H1 (cell line): ENCODE measurements around the gene CCDC178. TPM values are rescaled to one million over a fixed set of nuclear protein-coding genes. Genes with fewer than 3 reads are reported as not detected.

Experiments used
- CTCF ChIA-PET: fragments of 300-600 bp; sonication (Branson Sonifier 250); formaldehyde crosslinking; loops from one replicate; lab custom pipeline; 2021; ENCODE audit not compliant: partially characterized antibody; lab: Charles Lee
- POLR2A ChIA-PET: fragments of 300-600 bp; sonication (Branson Sonifier 250); formaldehyde crosslinking; loops from one replicate; lab custom pipeline; 2021; ENCODE audit warnings: inconsistent platforms; ENCODE audit not compliant: partially characterized antibody; lab: Charles Lee
- DNase-seq, 2 experiments: peaks; one replicate each; pipeline versions ENCODE4 v3.0.0 to v3.0.0-alpha.2; 2010 to 2022; ENCODE audit warnings: low spot score in 2 of 2, low read depth in 1 of 2, mixed read lengths in 1 of 2
- FAIRE-seq: peaks from 2 replicates; lab custom pipeline; 2011; peaks lifted over from hg19 to GRCh38; lab: Jason Lieb, UNC
- H2AFZ ChIP-seq: 2 replicates; pipeline ENCODE4 v1.8.1; 2012; ENCODE audit warnings: low read length, inconsistent platforms
- H2AK5ac ChIP-seq: 2 replicates; pipeline ENCODE4 v1.6.1; 2013; ENCODE audit warnings: low read depth, low read length
- H2BK120ac ChIP-seq: replicated peaks from 2 replicates; pipeline ENCODE3; 2013; ENCODE audit warnings: low read depth, low read length, inconsistent platforms
- H2BK12ac ChIP-seq: 2 replicates; pipeline ENCODE4 v1.6.1; 2013; ENCODE audit warnings: low read depth, low read length
- H2BK15ac ChIP-seq: 2 replicates; pipeline ENCODE4 v1.6.1; 2013; ENCODE audit warnings: low read length
- H2BK20ac ChIP-seq: 2 replicates; pipeline ENCODE4 v1.6.1; 2013; ENCODE audit warnings: low read length
- H2BK5ac ChIP-seq: 2 replicates; pipeline ENCODE4 v1.6.1; 2013; ENCODE audit warnings: low read depth, low read length
- H3K14ac ChIP-seq: 2 replicates; pipeline ENCODE4 v1.6.1; 2013; ENCODE audit warnings: inconsistent platforms; ENCODE audit not compliant: insufficient read length
- H3K18ac ChIP-seq: 2 replicates; pipeline ENCODE4 v1.6.1; 2013; ENCODE audit warnings: low read length; ENCODE audit errors: extremely low read depth
- H3K23ac ChIP-seq: 2 replicates; pipeline ENCODE4 v1.6.1; 2013; ENCODE audit warnings: inconsistent platforms; ENCODE audit not compliant: insufficient read length
- H3K23me2 ChIP-seq: 2 replicates; pipeline ENCODE4 v1.6.1; 2013; ENCODE audit warnings: low read depth, low read length
- H3K27ac ChIP-seq: 2 replicates; pipeline ENCODE4 v1.6.1; 2011; ENCODE audit warnings: low read depth, low read length, inconsistent platforms
- H3K27me3 ChIP-seq, 4 experiments: replicated peaks in 1 of 4; 1 replicate in 1 of 4; 2 replicates in 3 of 4; pipeline versions ENCODE4 v1.6.1 to v1.8.1; 2011 to 2013; ENCODE audit warnings: low read length in 3 of 4, mild to moderate bottlenecking in 3 of 4, inconsistent platforms in 2 of 4, mixed read lengths in 2 of 4, moderate library complexity in 1 of 4; ENCODE audit not compliant: control insufficient read depth in 3 of 4, insufficient read depth in 3 of 4; ENCODE audit errors: extremely low read depth in 1 of 4
- H3K36me3 ChIP-seq, 4 experiments: 2 replicates each; pipeline versions ENCODE4 v1.6.1 to v1.8.1; 2011 to 2013; ENCODE audit warnings: mild to moderate bottlenecking in 4 of 4, low read length in 3 of 4, moderate library complexity in 2 of 4, control low read depth in 1 of 4, inconsistent platforms in 1 of 4; ENCODE audit not compliant: insufficient read depth in 4 of 4, control insufficient read depth in 2 of 4
- H3K4ac ChIP-seq: replicated peaks from 2 replicates; pipeline ENCODE3; 2013; ENCODE audit warnings: low read length, low read depth, mixed read lengths, inconsistent platforms; ENCODE audit not compliant: insufficient read length
- H3K4me1 ChIP-seq, 4 experiments: replicated peaks in 1 of 4; 1 replicate in 1 of 4; 2 replicates in 3 of 4; pipeline versions ENCODE4 v1.6.1 to v1.8.1; 2011 to 2013; ENCODE audit warnings: low read length in 3 of 4, inconsistent platforms in 2 of 4, mixed read lengths in 1 of 4; ENCODE audit not compliant: insufficient read depth in 4 of 4, control insufficient read depth in 3 of 4
- H3K4me2 ChIP-seq, 2 experiments: 2 replicates each; pipeline versions ENCODE4 v1.6.1 to v1.8.1; 2011 to 2013; ENCODE audit warnings: low read depth in 2 of 2, low read length in 2 of 2, control low read depth in 1 of 2, inconsistent platforms in 1 of 2, mild to moderate bottlenecking in 1 of 2; ENCODE audit not compliant: insufficient read depth in 1 of 2
- H3K4me3 ChIP-seq, 4 experiments: fragments of 200-600, 300-600 bp in 1 of 4; sonication (generic), shearing (Covaris generic), sonication (Bioruptor Twin) in 1 of 4; 2 replicates each; pipeline versions ENCODE4 v1.5.1 to v1.8.1; 2011 to 2016; ENCODE audit warnings: low read length in 4 of 4, low read depth in 3 of 4, control low read depth in 2 of 4, inconsistent platforms in 2 of 4, mild to moderate bottlenecking in 2 of 4, mixed read lengths in 1 of 4, moderate library complexity in 1 of 4; ENCODE audit not compliant: insufficient read depth in 2 of 4; ENCODE audit errors: extremely low read depth in 1 of 4
- H3K56ac ChIP-seq: replicated peaks from 2 replicates; pipeline ENCODE3; 2013; ENCODE audit warnings: low read depth, mild to moderate bottlenecking, mixed read lengths, low read length, inconsistent platforms; ENCODE audit not compliant: insufficient read length
- H3K79me1 ChIP-seq: 2 replicates; pipeline ENCODE4 v1.6.1; 2013; ENCODE audit warnings: low read depth, low read length, control low read depth
- H3K79me2 ChIP-seq, 2 experiments: 2 replicates each; pipeline versions ENCODE4 v1.6.1 to v1.8.1; 2012 to 2013; ENCODE audit warnings: low read length in 2 of 2, mild to moderate bottlenecking in 2 of 2, inconsistent platforms in 1 of 2; ENCODE audit not compliant: insufficient read depth in 2 of 2, control insufficient read depth in 1 of 2
- H3K9ac ChIP-seq, 4 experiments: replicated peaks in 1 of 4; 1 replicate in 1 of 4; 2 replicates in 3 of 4; pipeline versions ENCODE4 v1.6.1 to v1.8.1; 2011 to 2013; ENCODE audit warnings: low read depth in 3 of 4, low read length in 3 of 4, control low read depth in 2 of 4, mild to moderate bottlenecking in 2 of 4, moderate library complexity in 2 of 4, inconsistent platforms in 1 of 4; ENCODE audit errors: extremely low read depth in 1 of 4
- H3K9me3 ChIP-seq, 2 experiments: 2 replicates each; pipeline versions ENCODE4 v1.6.1 to v1.8.1; 2012 to 2013; ENCODE audit warnings: mild to moderate bottlenecking in 2 of 2, moderate library complexity in 2 of 2, control low read depth in 1 of 2, inconsistent platforms in 1 of 2, low read depth in 1 of 2, low read length in 1 of 2, mixed read lengths in 1 of 2; ENCODE audit not compliant: insufficient read depth in 2 of 2
- H4K20me1 ChIP-seq, 2 experiments: replicated peaks in 1 of 2; 2 replicates each; pipeline versions ENCODE3 to v1.8.1; 2011 to 2013; ENCODE audit warnings: inconsistent platforms in 2 of 2, low read length in 2 of 2, mild to moderate bottlenecking in 1 of 2; ENCODE audit not compliant: insufficient read depth in 2 of 2, control insufficient read depth in 1 of 2
- H4K5ac ChIP-seq: 2 replicates; pipeline ENCODE4 v1.6.1; 2013; ENCODE audit warnings: low read length, low read depth, mixed read lengths, inconsistent platforms; ENCODE audit not compliant: insufficient read length
- H4K8ac ChIP-seq: 2 replicates; pipeline ENCODE4 v1.8.0; 2013; ENCODE audit warnings: mild to moderate bottlenecking, moderate library complexity, low read length, inconsistent platforms; ENCODE audit not compliant: insufficient read depth; ENCODE audit errors: extremely low read depth
- H4K91ac ChIP-seq: replicated peaks from 2 replicates; pipeline ENCODE3; 2013; ENCODE audit warnings: low read length, mixed read lengths, inconsistent platforms; ENCODE audit not compliant: insufficient read length
- ASH2L ChIP-seq: fragments of 200-600, 300-600 bp; sonication (generic); IDR thresholded peaks from one replicate; pipeline ENCODE4 v1.7.1; 2017; ENCODE audit warnings: low read length
- ATF3 ChIP-seq: IDR thresholded peaks from 2 replicates; pipeline ENCODE4 v1.6.1; 2011; ENCODE audit warnings: low read depth, mild to moderate bottlenecking, low read length; ENCODE audit not compliant: insufficient read depth
- EZH2 ChIP-seq: fragments of 200-600 bp; sonication (generic); IDR thresholded peaks from 2 replicates; pipeline ENCODE4 v1.7.1; 2012; ENCODE audit warnings: low read depth, mild to moderate bottlenecking, moderate library complexity, low read length, inconsistent platforms; ENCODE audit not compliant: severe bottlenecking
- HDAC6 ChIP-seq: IDR thresholded peaks from one replicate; pipeline ENCODE4 v1.7.1; 2012; ENCODE audit warnings: low read depth, mild to moderate bottlenecking, inconsistent platforms, low read length, moderate library complexity
- RFX5 ChIP-seq: IDR thresholded peaks from 2 replicates; pipeline ENCODE4 v1.6.1; 2011; ENCODE audit warnings: low read depth, low read length, improper control_type of control experiment, borderline replicate concordance
- RNF2 ChIP-seq: fragments of 200-900, 300-1000 bp; sonication (generic); IDR thresholded peaks from 2 replicates; pipeline ENCODE4 v1.7.1; 2016; ENCODE audit warnings: borderline replicate concordance, low read depth, mild to moderate bottlenecking, antibody characterized with exemption, low read length; ENCODE audit not compliant: poor library complexity, severe bottlenecking; ENCODE audit errors: missing control alignments
- RXRA ChIP-seq: IDR thresholded peaks from 2 replicates; pipeline ENCODE4 v1.6.1; 2011; ENCODE audit warnings: low read depth, mild to moderate bottlenecking, low read length, moderate library complexity; ENCODE audit not compliant: insufficient read depth
- SP4 ChIP-seq: IDR thresholded peaks from 2 replicates; pipeline ENCODE4 v1.6.1; 2012; ENCODE audit warnings: low read length, inconsistent platforms
- TBP ChIP-seq: IDR thresholded peaks from 2 replicates; pipeline ENCODE4 v1.6.1; 2011; ENCODE audit warnings: low read depth, low read length, improper control_type of control experiment
- ZNF274 ChIP-seq: IDR thresholded peaks from 2 replicates; pipeline ENCODE4 v1.7.0; 2012; ENCODE audit warnings: low read length, borderline replicate concordance; ENCODE audit errors: extremely low read depth
- polyA plus RNA-seq, 7 experiments: library from polyadenylated mRNA; depleted of rRNA in 3 of 7; stranded (reverse) in 5 of 7; unstranded in 2 of 7; fragments of >200 nt in 5 of 7; fragments of 200-250 nt in 2 of 7; gene quantifications; 1 replicate in 5 of 7; 2 replicates in 1 of 7; 4 replicates in 1 of 7; pipeline versions ENCODE4 v1.2.1 to v1.2.3, GENCODE V29; 2011 to 2013; ENCODE audit warnings: missing spikeins in 2 of 7, mixed read lengths in 2 of 7
- total RNA-seq: library from RNA; stranded (reverse); fragmentation: NEBNext Ultra II Directional; extraction: Animal tissue kit (Norgen Biotek cat#: 25700); gene quantifications from 2 replicates; pipeline ENCODE4 v1.2.1, GENCODE V29; 2021

The CCDC178 gene
- total and polyA plus RNA-seq, 2 of the 8 experiments (the other 6 are each of a cell fraction or from before 2014, with no cell fraction given), result not detected

- Histone ChIP-seq H3K4ac (no peak overlapping the region), H3K4me1 (no peaks in the 10 kb centered on the region), H3K56ac (no peak overlapping the region), H4K8ac (no peak overlapping the region), H3K79me2 (no peaks in the 10 kb centered on the region), H4K91ac (no peak overlapping the region), H3K18ac (no peak overlapping the region), H2BK120ac (no peak overlapping the region), H2BK15ac (no peak overlapping the region), H3K23ac (no peak overlapping the region), H3K14ac (no peak overlapping the region), H3K4me3 (no peak overlapping the region), H3K36me3 (no peaks in the 10 kb centered on the region), H3K23me2 (no peaks in the 10 kb centered on the region), H2AFZ (peak overlapping the region; percentile 89), H4K20me1 (no peaks in the 10 kb centered on the region), H2BK5ac (no peak overlapping the region), H4K5ac (no peak overlapping the region), H2AK5ac (no peak overlapping the region), H3K4me2 (no peak overlapping the region), H3K27me3 (no peaks in the 10 kb centered on the region), H3K9me3 (no peaks in the 10 kb centered on the region), H2BK20ac (no peak overlapping the region), H2BK12ac (no peak overlapping the region), H3K27ac (no peak overlapping the region), H3K9ac (no peak overlapping the region), H3K79me1 (no peaks in the 10 kb centered on the region)
- CTCF ChIA-PET, result interaction anchor here (0.5 to 4.8 kb wide), 55 partner anchors 9 to 685 kb away, joined by 3 to 35 read pairs (median 4); no protein-coding TSS in a partner anchor
- FAIRE-seq, result no peak
- DNase-seq, result no peak
- POLR2A ChIA-PET, result interaction anchor here (0.7 kb wide), 1 partner anchor 84 kb away, joined by 3 read pairs; no protein-coding TSS in a partner anchor
- no peak for TF ChIP-seq EZH2
- no peak for TF ChIP-seq RXRA
- no peak for TF ChIP-seq TBP
- TF ChIP-seq RNF2, result no peak
- TF ChIP-seq SP4, result no peak
- no peak for TF ChIP-seq ASH2L
- TF ChIP-seq RFX5, result no peak
- no peak for TF ChIP-seq ATF3
- TF ChIP-seq HDAC6, result no peak
- no peak for TF ChIP-seq ZNF274
Measured at GRCh38 chr18:33232318-33232626, 208.2 kb downstream of the CCDC178 start.
